H9 (cell line): ENCODE data around the gene CSF2. TPM values are rescaled to one million over a fixed set of nuclear protein-coding genes. Genes with fewer than 3 reads are reported as not detected.
A peak's percentile ranks its signal among the peaks of the same experiment; 100 is the strongest.

ENCODE experiments used
- DNase-seq: peaks from one replicate; pipeline ENCODE4 v3.0.0-alpha.2; 2017
- H2AFZ ChIP-seq: one replicate; pipeline ENCODE4 v1.6.1; 2013; ENCODE audit warnings: mild to moderate bottlenecking, low read length, control low read depth, moderate library complexity
- H2AK5ac ChIP-seq: 2 replicates; pipeline ENCODE4 v1.6.1; 2013; ENCODE audit warnings: low read length, control low read depth, mixed read lengths; ENCODE audit not compliant: insufficient read length
- H2BK120ac ChIP-seq: one replicate; pipeline ENCODE4 v1.6.1; 2013; ENCODE audit warnings: low read depth, mild to moderate bottlenecking, low read length, control low read depth, inconsistent platforms; ENCODE audit not compliant: poor library complexity, severe bottlenecking
- H2BK12ac ChIP-seq: 2 replicates; pipeline ENCODE4 v1.6.1; 2013; ENCODE audit warnings: low read length, control low read depth, mixed read lengths, low read depth; ENCODE audit not compliant: insufficient read length
- H2BK15ac ChIP-seq: 2 replicates; pipeline ENCODE4 v1.6.1; 2013; ENCODE audit warnings: low read depth, low read length, control low read depth
- H2BK20ac ChIP-seq: one replicate; pipeline ENCODE4 v1.6.1; 2013; ENCODE audit warnings: low read depth, mild to moderate bottlenecking, low read length, control low read depth, inconsistent platforms; ENCODE audit not compliant: poor library complexity, severe bottlenecking
- H2BK5ac ChIP-seq: 2 replicates; pipeline ENCODE4 v1.6.1; 2013; ENCODE audit warnings: low read length, control low read depth, mixed read lengths; ENCODE audit not compliant: insufficient read length
- H3K14ac ChIP-seq: 2 replicates; pipeline ENCODE4 v1.6.1; 2013; ENCODE audit warnings: low read length, control low read depth; ENCODE audit not compliant: insufficient read depth
- H3K18ac ChIP-seq: 2 replicates; pipeline ENCODE4 v1.6.1; 2013; ENCODE audit warnings: low read depth, mild to moderate bottlenecking, mixed read lengths, low read length, control low read depth; ENCODE audit not compliant: insufficient read length
- H3K23ac ChIP-seq: 2 replicates; pipeline ENCODE4 v1.6.1; 2013; ENCODE audit warnings: low read length, control low read depth, mixed read lengths, low read depth; ENCODE audit not compliant: insufficient read length
- H3K23me2 ChIP-seq: 2 replicates; pipeline ENCODE4 v1.6.1; 2013; ENCODE audit warnings: low read depth, mild to moderate bottlenecking, mixed read lengths, low read length, control low read depth; ENCODE audit not compliant: insufficient read length, poor library complexity, severe bottlenecking
- H3K27ac ChIP-seq: 2 replicates; pipeline ENCODE4 v1.5.1; 2013; ENCODE audit warnings: low read length, control low read depth, mixed read lengths, low read depth; ENCODE audit not compliant: insufficient read length
- H3K27me3 ChIP-seq: 2 replicates; pipeline ENCODE4 v1.6.1; 2013; ENCODE audit warnings: low read length, control low read depth, inconsistent platforms; ENCODE audit not compliant: insufficient read depth
- H3K4ac ChIP-seq: 2 replicates; pipeline ENCODE4 v1.6.1; 2013; ENCODE audit warnings: low read depth, mild to moderate bottlenecking, control low read depth, inconsistent platforms, low read length, moderate library complexity
- H3K4me1 ChIP-seq: 2 replicates; pipeline ENCODE4 v1.6.1; 2013; ENCODE audit warnings: low read length, control low read depth, inconsistent platforms; ENCODE audit not compliant: insufficient read depth
- H3K4me2 ChIP-seq: 2 replicates; pipeline ENCODE4 v1.6.1; 2013; ENCODE audit warnings: low read length, control low read depth, mixed read lengths; ENCODE audit not compliant: insufficient read length, insufficient read depth
- H3K56ac ChIP-seq: 2 replicates; pipeline ENCODE4 v1.6.1; 2013; ENCODE audit warnings: low read depth, mild to moderate bottlenecking, mixed read lengths, low read length, control low read depth; ENCODE audit not compliant: insufficient read length
- H3K79me1 ChIP-seq: 2 replicates; pipeline ENCODE4 v1.6.1; 2013; ENCODE audit warnings: low read depth, mild to moderate bottlenecking, moderate library complexity, low read length, control low read depth, inconsistent platforms; ENCODE audit not compliant: insufficient read depth, poor library complexity, severe bottlenecking
- H3K79me2 ChIP-seq: 2 replicates; pipeline ENCODE4 v1.6.1; 2013; ENCODE audit warnings: low read length, control low read depth, inconsistent platforms; ENCODE audit not compliant: insufficient read depth
- H3K9ac ChIP-seq: 2 replicates; pipeline ENCODE4 v1.6.1; 2013; ENCODE audit warnings: low read length, control low read depth, mixed read lengths; ENCODE audit not compliant: insufficient read length; ENCODE audit errors: extremely low read depth
- H3K9me3 ChIP-seq: one replicate; pipeline ENCODE4 v1.6.1; 2013; ENCODE audit warnings: low read depth, low read length, inconsistent platforms; ENCODE audit not compliant: control insufficient read depth
- H3T11ph ChIP-seq: one replicate; pipeline ENCODE4 v1.6.1; 2013; ENCODE audit warnings: mild to moderate bottlenecking, low read length, control low read depth, inconsistent platforms
- H4K20me1 ChIP-seq: one replicate; pipeline ENCODE4 v1.6.1; 2013; ENCODE audit not compliant: control insufficient read depth, insufficient read length, insufficient read depth
- H4K5ac ChIP-seq: 2 replicates; pipeline ENCODE4 v1.6.1; 2013; ENCODE audit warnings: low read depth, mild to moderate bottlenecking, mixed read lengths, low read length, control low read depth; ENCODE audit not compliant: insufficient read length
- H4K8ac ChIP-seq: replicated peaks from 2 replicates; pipeline ENCODE4 v1.6.1; 2013; ENCODE audit warnings: low read length, control low read depth, mixed read lengths, low read depth; ENCODE audit not compliant: insufficient read length
- H4K91ac ChIP-seq: 2 replicates; pipeline ENCODE4 v1.6.1; 2013; ENCODE audit warnings: low read depth, mild to moderate bottlenecking, moderate library complexity, mixed read lengths, low read length, control low read depth; ENCODE audit not compliant: insufficient read length
- H3K27ac Mint-ChIP-seq, 3 experiments: 2 replicates in 2 of 3; 3 replicates in 1 of 3; pipeline ENCODE4 v1.8.0; 2020 to 2021; ENCODE audit warnings: mixed read lengths in 3 of 3, mild to moderate bottlenecking in 1 of 3, moderate library complexity in 1 of 3
- H3K27me3 Mint-ChIP-seq: 2 replicates; pipeline ENCODE4 v1.8.0; 2021; ENCODE audit warnings: low read depth, mild to moderate bottlenecking, moderate library complexity, mixed read lengths
- H3K36me3 Mint-ChIP-seq, 3 experiments: 2 replicates in 2 of 3; 3 replicates in 1 of 3; pipeline ENCODE4 v1.8.0; 2020 to 2021; ENCODE audit warnings: low read depth in 3 of 3, mixed read lengths in 3 of 3; ENCODE audit not compliant: insufficient read depth in 1 of 3
- H3K4me1 Mint-ChIP-seq, 2 experiments: 2 replicates each; pipeline ENCODE4 v1.8.0; 2020; ENCODE audit warnings: mixed read lengths in 2 of 2
- H3K4me3 Mint-ChIP-seq, 2 experiments: 2 replicates in 1 of 2; 3 replicates in 1 of 2; pipeline ENCODE4 v1.8.0; 2020 to 2021; ENCODE audit warnings: mild to moderate bottlenecking in 2 of 2, mixed read lengths in 2 of 2, moderate library complexity in 1 of 2
- H3K9me3 Mint-ChIP-seq, 2 experiments: 2 replicates in 1 of 2; 3 replicates in 1 of 2; pipeline ENCODE4 v1.8.0; 2020; ENCODE audit warnings: mild to moderate bottlenecking in 2 of 2, mixed read lengths in 2 of 2, moderate library complexity in 1 of 2
- CTCF ChIP-seq: fragments of 200-600 bp; sonication (generic); conservative IDR thresholded peaks from 3 replicates; pipeline ENCODE4 v1.8.0; 2021; ENCODE audit warnings: antibody characterized with exemption, mild to moderate bottlenecking
- WGBS: extraction: QIAGEN DNeasy Blood & Tissue Kit; methylation state at CpG from one replicate; pipeline ENCODE4 v1.1.7; 2013; ENCODE audit warnings: missing lambda C conversion rate, low lambda C conversion rate, mixed read lengths; ENCODE audit not compliant: insufficient read length; ENCODE audit errors: extremely low coverage; 5-methylcytosine and 5-hydroxymethylcytosine counted together
- total RNA-seq: library from RNA; stranded (reverse); gene quantifications from 2 replicates; pipeline ENCODE4 v1.2.1, GENCODE V29; 2021

CSF2 gene
- total RNA-seq, 1 experiment from 2014 or later, result not detected

GRCh38 chr5:132100672-132101261 lies 27.2 kb downstream of the CSF2 start:
- Histone ChIP-seq H3K4ac (no peak overlapping the region), H2AK5ac (no peak overlapping the region), H3K14ac (no peak overlapping the region), H2BK15ac (no peak overlapping the region), H3K9me3 (no peaks in the 10 kb centered on the region), H2BK120ac (no peak overlapping the region), H4K91ac (no peak overlapping the region), H3K18ac (no peak overlapping the region), H3K27me3 (no peaks in the 10 kb centered on the region), H2BK20ac (no peak overlapping the region), H2AFZ (no peak overlapping the region), H2BK5ac (no peak overlapping the region), H2BK12ac (no peak overlapping the region), H4K8ac (no peak overlapping the region), H3K23me2 (no peaks in the 10 kb centered on the region), H3T11ph (no peak overlapping the region), H4K5ac (no peak overlapping the region), H3K9ac (no peak overlapping the region), H3K4me1 (no peaks in the 10 kb centered on the region), H4K20me1 (no peaks in the 10 kb centered on the region), H3K23ac (no peak overlapping the region), H3K27ac (no peak overlapping the region), H3K56ac (no peak overlapping the region), H3K79me2 (no peaks in the 10 kb centered on the region), H3K79me1 (no peaks in the 10 kb centered on the region), H3K4me2 (no peak overlapping the region)
- Mint-ChIP-seq H3K27ac (peak overlapping the region in 1 of 3 experiments; percentile 41; a peak in 1 of 7 replicates), H3K36me3 (no peaks in the 10 kb centered on the region), H3K9me3 (no peaks in the 10 kb centered on the region), H3K27me3 (no peaks in the 10 kb centered on the region; the same call in 1 of the 2 replicates), H3K4me3 (no peak overlapping the region), H3K4me1 (no peaks in the 10 kb centered on the region)
- WGBS, result no CpG with 5 or more reads among the region's 8 CpGs
- no peak for TF ChIP-seq CTCF
- DNase-seq, result no peak
